GM12878 (cell line): Measurements from ENCODE around the gene N4BP2. TPM values are rescaled to one million over a fixed set of nuclear protein-coding genes. Genes with fewer than 3 reads are reported as not detected.

ENCODE experiments used
- CBX5 ChIP-seq: sonication (generic); IDR thresholded peaks from 2 replicates; pipeline ENCODE4 v1.6.1; 2016; ENCODE audit warnings: low read depth, moderate library complexity, mild to moderate bottlenecking, inconsistent platforms
- CHD4 ChIP-seq: fragments of 200-600 bp; sonication (generic); IDR thresholded peaks from 2 replicates; pipeline ENCODE4 v1.6.1; 2016; ENCODE audit warnings: mild to moderate bottlenecking
- EED ChIP-seq: sonication (generic); IDR thresholded peaks from 2 replicates; pipeline ENCODE4 v1.6.1; 2016; ENCODE audit warnings: antibody characterized with exemption, low read depth
- FOXK2 ChIP-seq: fragments of 450-650 bp; IDR thresholded peaks from 2 replicates; pipeline ENCODE4 v1.6.1; 2017; ENCODE audit warnings: mild to moderate bottlenecking, moderate library complexity
- HDAC2 ChIP-seq: fragments of 200-600 bp; sonication (generic); IDR thresholded peaks from 2 replicates; pipeline ENCODE4 v1.6.1; 2017
- IKZF1 ChIP-seq: fragments of 450-650 bp; conservative IDR thresholded peaks from 2 replicates; pipeline ENCODE4 v1.6.1; 2017; ENCODE audit warnings: antibody characterized with exemption, mild to moderate bottlenecking
- IKZF2 ChIP-seq, 2 experiments: fragments of 450-650 bp; IDR thresholded peaks; 2 replicates each; pipeline ENCODE4 v1.6.1; 2017; ENCODE audit warnings: mild to moderate bottlenecking in 2 of 2, moderate library complexity in 2 of 2
- IRF4 ChIP-seq: IDR thresholded peaks from 2 replicates; pipeline ENCODE4 v1.6.1; 2011; ENCODE audit warnings: low read depth, low read length
- JUND ChIP-seq: IDR thresholded peaks from 2 replicates; pipeline ENCODE4 v1.6.1; 2012; ENCODE audit warnings: low read depth, mild to moderate bottlenecking, low read length, improper control_type of control experiment, moderate library complexity
- KDM1A ChIP-seq: fragments of 200-600 bp; sonication (generic); IDR thresholded peaks from 2 replicates; pipeline ENCODE4 v1.6.1; 2016; ENCODE audit warnings: borderline replicate concordance
- MXI1 ChIP-seq: fragments of 150-350 bp; IDR thresholded peaks from 2 replicates; pipeline ENCODE4 v1.6.1; 2011; ENCODE audit warnings: low read depth, mild to moderate bottlenecking, inconsistent platforms, low read length, improper control_type of control experiment
- MYC ChIP-seq: IDR thresholded peaks from 2 replicates; pipeline ENCODE4 v1.6.1; 2011; ENCODE audit warnings: mild to moderate bottlenecking, low read length, moderate library complexity, inconsistent platforms; ENCODE audit not compliant: insufficient read depth, insufficient replicate concordance, insufficient read length, severe bottlenecking
- POU2F2 ChIP-seq: IDR thresholded peaks from 3 replicates; pipeline ENCODE4 v1.6.1; 2011; ENCODE audit warnings: low read depth, mild to moderate bottlenecking, low read length, borderline replicate concordance
- RELA ChIP-seq: fragments of 450-650 bp; IDR thresholded peaks from 2 replicates; pipeline ENCODE4 v1.8.0; 2014; ENCODE audit warnings: borderline replicate concordance; ENCODE audit not compliant: partially characterized antibody
- SMAD1 ChIP-seq: fragments of 450-650 bp; IDR thresholded peaks from 2 replicates; pipeline ENCODE4 v1.6.1; 2018; ENCODE audit warnings: mild to moderate bottlenecking, low read depth; ENCODE audit not compliant: partially characterized antibody
- SUPT20H ChIP-seq: IDR thresholded peaks from 2 replicates; pipeline ENCODE4 v1.6.1; 2011; ENCODE audit warnings: low read depth, mild to moderate bottlenecking, low read length, moderate library complexity, borderline replicate concordance; ENCODE audit not compliant: control insufficient read depth
- ZBTB40 ChIP-seq: fragments of 450-650 bp; IDR thresholded peaks from 2 replicates; pipeline ENCODE4 v1.6.1; 2016; ENCODE audit warnings: mild to moderate bottlenecking, moderate library complexity, borderline replicate concordance
- ZNF207 ChIP-seq: fragments of 450-650 bp; IDR thresholded peaks from 2 replicates; pipeline ENCODE4 v1.6.1; 2014; ENCODE audit warnings: antibody characterized with exemption, mild to moderate bottlenecking, borderline replicate concordance
- polyA plus RNA-seq, 11 experiments: library from polyadenylated mRNA; depleted of rRNA in 4 of 11; unstranded in 6 of 11; stranded (reverse) in 5 of 11; fragments of >200 nt; fragmentation: Nextera tagmentation in 4 of 11; fragmentation: Illumina TruSeq in 1 of 11; extraction: Ambion mirVana in 4 of 11; extraction: Trizol in 1 of 11; gene quantifications; 1 replicate in 1 of 11; 2 replicates in 10 of 11; pipeline versions ENCODE4 v1.2.1 to v1.2.3, GENCODE V29; 2011 to 2016; ENCODE audit warnings: inconsistent platforms in 2 of 11, missing spikeins in 2 of 11, low read depth in 1 of 11
- total RNA-seq, 4 experiments: library from RNA; depleted of rRNA in 3 of 4; stranded (reverse); fragments of >200 nt in 3 of 4; fragmentation: Illumina TruSeq in 1 of 4; extraction: Trizol in 1 of 4; gene quantifications; 2 replicates each; pipeline versions ENCODE4 v1.2.1 to v1.2.3, GENCODE V29; 2013 to 2021
- TF ChIP-seq, protein P1 (sequence below): fragments of 450-650 bp; IDR thresholded peaks from 2 replicates; pipeline ENCODE4 v1.6.1; 2017; ENCODE audit warnings: low read depth, mild to moderate bottlenecking, moderate library complexity
- TF ChIP-seq, protein P2 (sequence below): fragments of 450-650 bp; formaldehyde crosslinking; IDR thresholded peaks from 2 replicates; pipeline ENCODE4 v1.5.0; 2022; ENCODE audit warnings: mild to moderate bottlenecking, missing genetic modification characterization

The N4BP2 gene
- total and polyA plus RNA-seq, 10 of the 15 experiments (the other 5 are each of a cell fraction or from before 2014, with no cell fraction given) = 2.3 to 18.7 (median 10.0) TPM

DNA sequence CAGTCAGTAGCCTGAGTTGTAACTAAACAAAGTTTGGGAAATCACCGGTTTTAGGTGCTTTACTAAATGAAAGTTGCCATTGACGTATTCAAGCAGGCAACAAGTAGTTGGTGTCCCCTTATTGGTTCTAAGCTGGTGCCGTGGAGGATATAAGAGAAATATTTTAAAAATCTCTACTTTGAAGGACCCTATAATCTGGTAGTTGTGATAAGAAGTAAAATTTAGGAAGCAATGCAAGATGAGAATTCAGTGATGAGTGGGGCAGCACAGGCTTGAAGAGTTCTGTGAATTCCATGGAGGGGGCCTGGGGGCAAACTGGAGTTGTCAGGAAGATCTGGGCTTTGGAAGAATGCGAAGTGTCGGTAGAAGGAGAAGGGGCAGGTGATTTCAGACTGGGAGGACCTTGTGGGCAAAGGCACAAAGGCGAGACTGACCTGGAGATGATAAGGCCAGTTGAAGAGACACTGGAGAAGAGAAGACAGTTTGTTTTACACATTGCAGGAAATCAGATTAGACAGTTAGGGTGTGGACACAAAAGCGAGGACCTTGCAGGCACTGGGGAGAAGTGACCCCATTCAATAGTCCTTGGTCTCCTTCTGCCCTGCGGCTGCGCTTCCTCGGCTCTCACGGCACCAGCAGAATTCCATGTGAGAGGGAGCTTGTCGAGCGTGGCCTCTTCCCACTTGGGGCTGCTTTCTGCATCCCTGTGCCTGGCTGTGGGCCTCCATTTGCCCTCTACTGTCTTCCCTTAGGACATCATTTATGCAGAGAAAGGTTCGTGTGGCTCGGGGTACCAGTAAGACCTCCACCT lies 141.4 kb downstream of the N4BP2 start (continued):
- TF ChIP-seq, protein P1, sequence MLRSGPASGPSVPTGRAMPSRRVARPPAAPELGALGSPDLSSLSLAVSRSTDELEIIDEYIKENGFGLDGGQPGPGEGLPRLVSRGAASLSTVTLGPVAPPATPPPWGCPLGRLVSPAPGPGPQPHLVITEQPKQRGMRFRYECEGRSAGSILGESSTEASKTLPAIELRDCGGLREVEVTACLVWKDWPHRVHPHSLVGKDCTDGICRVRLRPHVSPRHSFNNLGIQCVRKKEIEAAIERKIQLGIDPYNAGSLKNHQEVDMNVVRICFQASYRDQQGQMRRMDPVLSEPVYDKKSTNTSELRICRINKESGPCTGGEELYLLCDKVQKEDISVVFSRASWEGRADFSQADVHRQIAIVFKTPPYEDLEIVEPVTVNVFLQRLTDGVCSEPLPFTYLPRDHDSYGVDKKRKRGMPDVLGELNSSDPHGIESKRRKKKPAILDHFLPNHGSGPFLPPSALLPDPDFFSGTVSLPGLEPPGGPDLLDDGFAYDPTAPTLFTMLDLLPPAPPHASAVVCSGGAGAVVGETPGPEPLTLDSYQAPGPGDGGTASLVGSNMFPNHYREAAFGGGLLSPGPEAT = 0 out of 2 replicates have a peak, but pooled peaks have one; percentile 44
- TF ChIP-seq POU2F2 (peak; percentile 24; the same call in 1 of the 3 replicates), ZBTB40 (no peak; the same call in 1 of the 2 replicates), HDAC2 (no peak), MXI1 (peak; percentile 40), JUND (no peak), RELA (no peak), IKZF2 (IDR thresholded peaks at IDR 0.05) (peak; percentile 59 to 65; a peak in 3 of 4 replicates), ZNF207 (no peak), FOXK2 (no peak), CBX5 (no peak), KDM1A (no peak), EED (peak; percentile 52; the same call in 1 of the 2 replicates), IRF4 (no peak), SMAD1 (peak; percentile 93), MYC (no peak), CHD4 (no peak), IKZF1 (peak; percentile 60; the same call in 1 of the 2 replicates), SUPT20H (no peak)
- TF ChIP-seq, protein P2, sequence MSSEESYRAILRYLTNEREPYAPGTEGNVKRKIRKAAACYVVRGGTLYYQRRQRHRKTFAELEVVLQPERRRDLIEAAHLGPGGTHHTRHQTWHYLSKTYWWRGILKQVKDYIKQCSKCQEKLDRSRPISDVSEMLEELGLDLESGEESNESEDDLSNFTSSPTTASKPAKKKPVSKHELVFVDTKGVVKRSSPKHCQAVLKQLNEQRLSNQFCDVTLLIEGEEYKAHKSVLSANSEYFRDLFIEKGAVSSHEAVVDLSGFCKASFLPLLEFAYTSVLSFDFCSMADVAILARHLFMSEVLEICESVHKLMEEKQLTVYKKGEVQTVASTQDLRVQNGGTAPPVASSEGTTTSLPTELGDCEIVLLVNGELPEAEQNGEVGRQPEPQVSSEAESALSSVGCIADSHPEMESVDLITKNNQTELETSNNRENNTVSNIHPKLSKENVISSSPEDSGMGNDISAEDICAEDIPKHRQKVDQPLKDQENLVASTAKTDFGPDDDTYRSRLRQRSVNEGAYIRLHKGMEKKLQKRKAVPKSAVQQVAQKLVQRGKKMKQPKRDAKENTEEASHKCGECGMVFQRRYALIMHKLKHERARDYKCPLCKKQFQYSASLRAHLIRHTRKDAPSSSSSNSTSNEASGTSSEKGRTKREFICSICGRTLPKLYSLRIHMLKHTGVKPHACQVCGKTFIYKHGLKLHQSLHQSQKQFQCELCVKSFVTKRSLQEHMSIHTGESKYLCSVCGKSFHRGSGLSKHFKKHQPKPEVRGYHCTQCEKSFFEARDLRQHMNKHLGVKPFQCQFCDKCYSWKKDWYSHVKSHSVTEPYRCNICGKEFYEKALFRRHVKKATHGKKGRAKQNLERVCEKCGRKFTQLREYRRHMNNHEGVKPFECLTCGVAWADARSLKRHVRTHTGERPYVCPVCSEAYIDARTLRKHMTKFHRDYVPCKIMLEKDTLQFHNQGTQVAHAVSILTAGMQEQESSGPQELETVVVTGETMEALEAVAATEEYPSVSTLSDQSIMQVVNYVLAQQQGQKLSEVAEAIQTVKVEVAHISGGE (CRISPR knock-in tag) = no peak
